MM.1S (cell line): ENCODE data around the gene SETBP1.

ENCODE experiments used
- DNase-seq: peaks from one replicate; pipeline ENCODE4 v3.0.0-alpha.2; 2015
- H2AFZ ChIP-seq: fragments of 300-600 bp; sonication (generic); 2 replicates; pipeline ENCODE4 v1.6.0; 2016; ENCODE audit warnings: antibody characterized with exemption, low read length
- H3F3A ChIP-seq: fragments of 300-600 bp; sonication (generic); 2 replicates; pipeline ENCODE4 v1.6.1; 2016; ENCODE audit warnings: mild to moderate bottlenecking, antibody characterized with exemption, low read length, moderate library complexity, mixed read lengths; ENCODE audit not compliant: insufficient read depth
- H3K27ac ChIP-seq: fragments of 300-600 bp; sonication (generic); 2 replicates; pipeline ENCODE4 v1.5.1; 2016; ENCODE audit warnings: mild to moderate bottlenecking, low read length
- H3K27me3 ChIP-seq: fragments of 300-600 bp; sonication (generic); replicated peaks from 2 replicates; pipeline ENCODE4 v1.6.0; 2016; ENCODE audit warnings: low read length; ENCODE audit not compliant: insufficient read depth
- H3K36me3 ChIP-seq: fragments of 300-600 bp; sonication (generic); replicated peaks from 2 replicates; pipeline ENCODE4 v1.6.1; 2016; ENCODE audit warnings: mild to moderate bottlenecking, low read length, mixed read lengths; ENCODE audit not compliant: insufficient read depth
- H3K4me1 ChIP-seq: fragments of 300-600 bp; sonication (generic); 2 replicates; pipeline ENCODE4 v1.6.1; 2016; ENCODE audit warnings: low read length, mixed read lengths
- H3K4me2 ChIP-seq: fragments of 300-600 bp; sonication (generic); 2 replicates; pipeline ENCODE4 v1.6.0; 2016; ENCODE audit warnings: low read depth, low read length
- H3K4me3 ChIP-seq: fragments of 300-600 bp; sonication (generic); 2 replicates; pipeline ENCODE4 v1.5.1; 2016; ENCODE audit warnings: low read length, mixed read lengths
- H3K79me2 ChIP-seq: fragments of 300-600 bp; sonication (generic); 2 replicates; pipeline ENCODE4 v1.6.1; 2016; ENCODE audit warnings: mixed run types, low read length, mixed read lengths
- H3K9ac ChIP-seq: fragments of 300-600 bp; sonication (generic); 2 replicates; pipeline ENCODE4 v1.6.1; 2016; ENCODE audit warnings: low read length, mixed read lengths
- H3K9me2 ChIP-seq: fragments of 300-600 bp; sonication (generic); replicated peaks from 2 replicates; pipeline ENCODE4 v1.6.1; 2016; ENCODE audit warnings: mild to moderate bottlenecking, low read length, mixed read lengths; ENCODE audit not compliant: insufficient read depth
- H3K9me3 ChIP-seq: fragments of 300-600 bp; sonication (generic); replicated peaks from 2 replicates; pipeline ENCODE4 v1.6.1; 2016; ENCODE audit warnings: mild to moderate bottlenecking, low read length, mixed read lengths; ENCODE audit not compliant: insufficient read depth
- H4K20me1 ChIP-seq: fragments of 300-600 bp; sonication (generic); 2 replicates; pipeline ENCODE4 v1.6.1; 2016; ENCODE audit warnings: mild to moderate bottlenecking, low read length, moderate library complexity, mixed read lengths; ENCODE audit not compliant: insufficient read depth
- EZH2 ChIP-seq: fragments of 300-600 bp; sonication (generic); optimal IDR thresholded peaks from 2 replicates; pipeline ENCODE3; 2017; ENCODE audit warnings: low read depth, mild to moderate bottlenecking, antibody characterized with exemption, low read length, mixed read lengths
- EZH2phosphoT487 ChIP-seq: fragments of 300-600 bp; sonication (generic); IDR thresholded peaks from 2 replicates; pipeline ENCODE4 v1.6.1; 2018; ENCODE audit warnings: antibody characterized with exemption, low read length
- TF ChIP-seq, protein P1 (sequence below): fragments of 300-600 bp; sonication (generic); IDR thresholded peaks from 2 replicates; pipeline ENCODE4 v1.5.1; 2016; ENCODE audit warnings: antibody characterized with exemption, low read length, mixed read lengths

SETBP1 gene

DNA sequence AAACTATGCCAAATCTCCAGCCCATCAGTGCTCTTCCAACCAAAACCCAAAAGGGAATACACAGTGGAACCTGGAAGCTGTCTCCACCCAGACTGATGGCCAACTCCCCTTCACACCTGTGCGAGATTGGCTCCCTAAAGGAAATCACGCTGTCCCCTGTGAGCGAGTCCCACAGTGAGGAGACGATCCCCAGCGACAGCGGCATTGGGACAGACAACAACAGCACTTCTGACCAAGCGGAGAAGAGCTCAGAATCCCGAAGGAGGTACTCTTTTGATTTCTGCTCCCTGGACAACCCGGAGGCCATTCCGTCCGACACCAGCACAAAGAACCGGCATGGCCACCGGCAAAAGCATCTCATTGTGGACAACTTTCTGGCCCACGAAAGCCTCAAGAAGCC, 271.1 kb downstream of the SETBP1 start:
- H2AFZ ChIP-seq = no peak overlapping the region
- H3K9me3 ChIP-seq = no peaks in the 10 kb centered on the region
- no peak overlapping the region for H3K4me2 ChIP-seq
- no peak overlapping the region for H3K27ac ChIP-seq
- no peaks in the 10 kb centered on the region for H3K4me1 ChIP-seq
- TF ChIP-seq EZH2 = no peak
- TF ChIP-seq, protein P1, sequence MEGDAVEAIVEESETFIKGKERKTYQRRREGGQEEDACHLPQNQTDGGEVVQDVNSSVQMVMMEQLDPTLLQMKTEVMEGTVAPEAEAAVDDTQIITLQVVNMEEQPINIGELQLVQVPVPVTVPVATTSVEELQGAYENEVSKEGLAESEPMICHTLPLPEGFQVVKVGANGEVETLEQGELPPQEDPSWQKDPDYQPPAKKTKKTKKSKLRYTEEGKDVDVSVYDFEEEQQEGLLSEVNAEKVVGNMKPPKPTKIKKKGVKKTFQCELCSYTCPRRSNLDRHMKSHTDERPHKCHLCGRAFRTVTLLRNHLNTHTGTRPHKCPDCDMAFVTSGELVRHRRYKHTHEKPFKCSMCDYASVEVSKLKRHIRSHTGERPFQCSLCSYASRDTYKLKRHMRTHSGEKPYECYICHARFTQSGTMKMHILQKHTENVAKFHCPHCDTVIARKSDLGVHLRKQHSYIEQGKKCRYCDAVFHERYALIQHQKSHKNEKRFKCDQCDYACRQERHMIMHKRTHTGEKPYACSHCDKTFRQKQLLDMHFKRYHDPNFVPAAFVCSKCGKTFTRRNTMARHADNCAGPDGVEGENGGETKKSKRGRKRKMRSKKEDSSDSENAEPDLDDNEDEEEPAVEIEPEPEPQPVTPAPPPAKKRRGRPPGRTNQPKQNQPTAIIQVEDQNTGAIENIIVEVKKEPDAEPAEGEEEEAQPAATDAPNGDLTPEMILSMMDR = no peak
- no peak for TF ChIP-seq EZH2phosphoT487
- H3F3A ChIP-seq = no peaks in the 10 kb centered on the region
- H3K27me3 ChIP-seq = no peaks in the 10 kb centered on the region
- H4K20me1 ChIP-seq = no peaks in the 10 kb centered on the region
- H3K9me2 ChIP-seq = no peaks in the 10 kb centered on the region
- DNase-seq = no peak
- H3K79me2 ChIP-seq = peaks cover 5% of the 10 kb centered on the region; the same call in 1 of the 2 replicates
- peaks cover 8% of the 10 kb centered on the region; the same call in 1 of the 2 replicates for H3K36me3 ChIP-seq
- no peak overlapping the region for H3K9ac ChIP-seq
- H3K4me3 ChIP-seq = no peak overlapping the region

DNA sequence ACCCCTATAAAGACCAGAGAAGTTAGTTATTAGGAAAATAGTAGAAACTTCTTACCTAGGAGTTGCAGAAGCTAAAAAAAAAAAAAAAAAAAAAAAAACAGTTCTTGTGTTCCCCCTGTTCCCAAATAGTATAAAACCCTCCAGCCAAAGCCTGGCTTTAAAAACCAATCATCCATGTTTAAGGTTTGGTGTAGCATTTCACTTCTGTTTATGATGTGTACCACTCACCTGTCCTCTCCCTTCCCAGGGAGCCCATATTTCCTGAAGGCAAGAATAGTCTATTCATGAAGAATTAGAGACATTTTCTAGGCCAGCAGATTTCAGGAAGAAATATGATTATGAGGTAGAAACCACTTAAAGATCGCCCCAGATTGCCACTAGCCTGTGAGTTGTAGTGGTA, 273.6 kb downstream of the SETBP1 start:
- Histone ChIP-seq H4K20me1 (no peaks in the 10 kb centered on the region), H2AFZ (no peak overlapping the region), H3K9me3 (no peaks in the 10 kb centered on the region), H3K27ac (no peak overlapping the region), H3F3A (no peaks in the 10 kb centered on the region), H3K4me3 (no peak overlapping the region), H3K4me1 (no peaks in the 10 kb centered on the region), H3K4me2 (no peak overlapping the region), H3K79me2 (no peaks in the 10 kb centered on the region; the same call in 1 of the 2 replicates), H3K36me3 (peaks cover 8% of the 10 kb centered on the region; the same call in 1 of the 2 replicates), H3K9ac (no peak overlapping the region), H3K27me3 (no peaks in the 10 kb centered on the region), H3K9me2 (no peaks in the 10 kb centered on the region)
- DNase-seq = no peak
- TF ChIP-seq EZH2 (no peak), EZH2phosphoT487 (no peak)
- TF ChIP-seq, protein P1 = no peak

DNA sequence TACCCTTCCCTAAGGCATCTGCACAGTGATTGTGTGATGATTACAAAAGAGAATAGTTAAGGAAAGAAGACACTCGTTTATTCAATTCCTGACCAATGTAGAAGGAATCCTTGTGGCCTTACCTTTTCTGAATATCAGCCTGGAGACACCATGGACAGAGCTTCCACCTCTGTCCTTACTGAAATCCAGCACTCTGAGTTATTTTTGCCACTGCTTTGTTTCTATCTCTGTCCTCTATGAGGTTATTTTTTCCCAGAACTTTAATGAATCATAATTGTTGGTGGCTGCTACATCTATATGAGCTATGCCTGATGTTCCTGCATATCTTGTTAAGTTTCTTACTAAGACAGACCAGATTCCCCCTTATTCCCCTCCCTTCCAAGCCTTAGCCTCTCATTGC, 275.1 kb downstream of the SETBP1 start:
- Histone ChIP-seq H3K79me2 (no peaks in the 10 kb centered on the region; the same call in 1 of the 2 replicates), H3K4me1 (no peaks in the 10 kb centered on the region), H3K4me2 (no peak overlapping the region), H3K9me2 (no peaks in the 10 kb centered on the region), H3K9ac (no peak overlapping the region), H4K20me1 (no peaks in the 10 kb centered on the region), H3K9me3 (no peaks in the 10 kb centered on the region), H3K27me3 (no peaks in the 10 kb centered on the region), H3K4me3 (no peak overlapping the region), H3K27ac (no peak overlapping the region), H3F3A (no peaks in the 10 kb centered on the region), H2AFZ (no peak overlapping the region), H3K36me3 (no peaks in the 10 kb centered on the region)
- DNase-seq = no peak
- no peak for TF ChIP-seq EZH2
- TF ChIP-seq EZH2phosphoT487 = no peak
- TF ChIP-seq, protein P1 = no peak
